GM18951 (cell line): ENCODE data around the gene ILK.

Experiments used
- POLR2A ChIP-seq: IDR thresholded peaks from 4 replicates; pipeline ENCODE4 v1.6.1; 2011; ENCODE audit warnings: mild to moderate bottlenecking; ENCODE audit not compliant: insufficient read length, insufficient read depth; ENCODE audit errors: extremely low read depth
- in situ Hi-C: fragments of 300-500 bp; cut with MboI; formaldehyde crosslinking; loops from one replicate; pipeline ENCODE4 v1.12.0; 2022; ENCODE audit warnings: low sequenced_read_pairs, mixed read lengths, inconsistent platforms; ENCODE audit not compliant: unreplicated experiment

ILK gene

GRCh38 chr11:6626971-6627761 lies 23.6 kb downstream of the ILK start:
- TF ChIP-seq POLR2A: no peak
- in situ Hi-C loops: no loop called here

GRCh38 chr11:6627762-6628241 lies 24.2 kb downstream of the ILK start:
- in situ Hi-C loops: no loop called here
- TF ChIP-seq POLR2A: no peak

- in situ Hi-C loops: no loop called here
These were observed 25.0 kb downstream of the ILK start for GRCh38 chr11:6628526-6628925.

GRCh38 chr11:6629573-6629891 lies 26.0 kb downstream of the ILK start:
- no peak for TF ChIP-seq POLR2A
- in situ Hi-C loops: no loop called here

More at GRCh38 chr11:6628526-6628925, 25.0 kb downstream of the ILK start:
- no peak for TF ChIP-seq POLR2A

GRCh38 chr11:6629892-6630631 lies 26.5 kb downstream of the ILK start:
- in situ Hi-C loops: no loop called here
- no peak for TF ChIP-seq POLR2A

- TF ChIP-seq POLR2A: no peak
- in situ Hi-C loops: no loop called here
These were observed 27.2 kb downstream of the ILK start for GRCh38 chr11:6630632-6631291.

- in situ Hi-C loops: no loop called here
- no peak for TF ChIP-seq POLR2A
These were observed 27.9 kb downstream of the ILK start for GRCh38 chr11:6631361-6631890.

GRCh38 chr11:6632116-6633073 lies 28.8 kb downstream of the ILK start:
- no peak for TF ChIP-seq POLR2A
- in situ Hi-C loops: no loop called here

GRCh38 chr11:6633422-6634408 lies 30.1 kb downstream of the ILK start:
- in situ Hi-C loops: no loop called here
- no peak for TF ChIP-seq POLR2A

GRCh38 chr11:6634534-6634933 lies 31.0 kb downstream of the ILK start:
- TF ChIP-seq POLR2A: no peak
- in situ Hi-C loops: no loop called here
